ENCODE results near the gene WDR64. TPM values are rescaled to one million over a fixed set of nuclear protein-coding genes. Genes with fewer than 3 reads are reported as not detected.

Gene WDR64
- total RNA-seq, 2 donors from 2014 or later: not detected

DNA sequence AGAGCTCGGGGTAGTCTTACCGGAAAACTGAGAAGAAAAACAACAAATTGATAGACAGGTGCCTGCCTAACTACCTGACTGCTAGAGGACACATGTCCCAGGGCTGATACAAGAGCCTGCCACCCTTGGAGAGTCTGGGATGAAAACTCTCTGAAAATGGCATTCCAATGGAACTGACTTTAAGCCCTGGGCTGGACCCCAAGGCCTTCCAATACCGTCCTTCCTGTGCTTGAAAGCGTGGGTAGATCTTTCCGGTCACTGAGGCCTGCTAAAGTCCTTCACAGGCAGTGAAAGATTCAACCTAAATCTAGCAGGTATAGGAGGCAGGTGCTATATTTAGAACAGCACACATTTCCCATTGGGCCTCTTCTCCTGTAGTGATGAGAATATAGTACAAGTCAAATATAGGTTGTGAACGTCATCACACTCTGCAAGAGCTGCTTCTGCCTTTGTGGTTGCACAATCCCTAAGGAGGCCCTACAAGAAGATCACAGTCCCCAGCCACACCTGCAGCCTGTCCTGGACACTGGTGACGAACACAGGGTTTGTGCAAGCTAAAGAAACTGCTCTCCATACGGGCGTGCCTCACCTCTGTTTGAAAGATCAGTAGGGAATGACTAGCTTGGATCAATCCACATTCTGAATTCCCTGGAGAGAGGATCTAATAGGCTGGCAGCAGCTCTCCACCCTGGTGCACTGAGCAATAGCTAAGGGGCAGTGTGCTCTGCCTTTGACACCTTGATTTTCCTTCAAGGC lies 11.0 kb upstream of the WDR64 start:
- peaks cover 33% of the 10 kb centered on the region for H3K27me3 Mint-ChIP-seq (ENCODE audit: insufficient read depth)
- WGBS, 2 experiments (ENCODE audit: insufficient coverage in 1 of 2, insufficient read length in 1 of 2): 92 to 96% methylated on average over 5 to 9 of the region's 9 CpGs
- H3K4me3 Mint-ChIP-seq: peak overlapping the region; percentile 72
- Histone ChIP-seq H3K9ac (ENCODE audit: extremely low read depth, low read length, poor library complexity, severe bottlenecking) (no peak overlapping the region), H3K4me3 (ENCODE audit: low read length) (peak overlapping the region; percentile 62), H3K9me3 (ENCODE audit: control insufficient read depth, low read length) (peaks cover 22% of the 10 kb centered on the region), H3K4me1 (ENCODE audit: control insufficient read depth, insufficient read depth, low read length) (no peaks in the 10 kb centered on the region), H3K27ac (ENCODE audit: low read depth, low read length) (no peak overlapping the region), H3K36me3 (ENCODE audit: control insufficient read depth, insufficient read depth, low read length) (no peaks in the 10 kb centered on the region), H3K27me3 (ENCODE audit: control insufficient read depth, insufficient read depth, low read length, poor library complexity, severe bottlenecking) (peaks cover 37% of the 10 kb centered on the region)
- DNase-seq: no peak
- H3K9me3 Mint-ChIP-seq: peaks cover 22% of the 10 kb centered on the region
- no peak overlapping the region for H3K27ac Mint-ChIP-seq
- peaks cover 18% of the 10 kb centered on the region for H3K4me1 Mint-ChIP-seq
- H3K36me3 Mint-ChIP-seq (ENCODE audit: low read depth): peaks cover 5% of the 10 kb centered on the region
- TF ChIP-seq, protein P1, sequence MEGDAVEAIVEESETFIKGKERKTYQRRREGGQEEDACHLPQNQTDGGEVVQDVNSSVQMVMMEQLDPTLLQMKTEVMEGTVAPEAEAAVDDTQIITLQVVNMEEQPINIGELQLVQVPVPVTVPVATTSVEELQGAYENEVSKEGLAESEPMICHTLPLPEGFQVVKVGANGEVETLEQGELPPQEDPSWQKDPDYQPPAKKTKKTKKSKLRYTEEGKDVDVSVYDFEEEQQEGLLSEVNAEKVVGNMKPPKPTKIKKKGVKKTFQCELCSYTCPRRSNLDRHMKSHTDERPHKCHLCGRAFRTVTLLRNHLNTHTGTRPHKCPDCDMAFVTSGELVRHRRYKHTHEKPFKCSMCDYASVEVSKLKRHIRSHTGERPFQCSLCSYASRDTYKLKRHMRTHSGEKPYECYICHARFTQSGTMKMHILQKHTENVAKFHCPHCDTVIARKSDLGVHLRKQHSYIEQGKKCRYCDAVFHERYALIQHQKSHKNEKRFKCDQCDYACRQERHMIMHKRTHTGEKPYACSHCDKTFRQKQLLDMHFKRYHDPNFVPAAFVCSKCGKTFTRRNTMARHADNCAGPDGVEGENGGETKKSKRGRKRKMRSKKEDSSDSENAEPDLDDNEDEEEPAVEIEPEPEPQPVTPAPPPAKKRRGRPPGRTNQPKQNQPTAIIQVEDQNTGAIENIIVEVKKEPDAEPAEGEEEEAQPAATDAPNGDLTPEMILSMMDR (conservative IDR thresholded peaks at IDR 0.05): no peak

DNA sequence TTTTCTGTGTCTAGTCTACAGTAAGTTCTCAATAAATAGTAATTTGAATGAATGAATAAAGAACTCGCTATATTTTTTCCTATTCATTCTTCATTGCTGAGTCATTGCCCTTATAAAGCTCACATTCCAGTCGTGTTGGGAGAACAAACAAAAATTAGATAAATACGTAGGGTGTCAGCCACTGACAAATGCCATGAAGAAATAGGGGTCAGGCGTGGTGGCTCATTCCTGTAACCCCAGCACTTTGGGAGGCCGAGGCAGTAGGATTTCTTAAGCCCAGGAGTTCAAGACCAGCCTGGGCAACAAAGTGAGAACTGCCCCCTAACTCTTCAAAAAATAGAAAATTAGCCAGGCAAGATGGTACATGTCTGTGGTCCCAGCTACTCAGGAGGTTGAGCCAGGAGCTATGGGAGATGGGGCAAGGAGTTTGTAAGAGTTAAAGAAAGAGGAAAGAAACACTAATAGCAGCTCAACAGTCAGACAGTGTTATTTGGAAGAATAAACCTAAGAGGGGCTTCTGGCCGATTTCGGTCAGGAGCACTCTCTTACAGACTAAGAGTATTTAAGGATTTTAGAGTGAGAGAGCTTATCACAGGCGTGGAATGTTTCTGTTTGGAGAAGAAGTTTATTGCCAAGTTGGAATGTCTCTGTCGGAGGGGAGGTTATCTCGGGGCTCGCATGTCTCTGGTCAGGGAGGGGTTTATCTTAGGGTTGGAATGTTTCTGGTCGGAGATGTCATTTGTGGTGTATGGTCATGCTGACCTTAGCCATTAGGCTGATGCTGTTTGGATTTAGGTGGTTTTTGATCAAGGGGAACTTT lies 10.1 kb upstream of the WDR64 start:
- H3K4me1 Mint-ChIP-seq: peaks cover 18% of the 10 kb centered on the region
- Histone ChIP-seq H3K9me3 (ENCODE audit: control insufficient read depth, low read length) (peaks cover 22% of the 10 kb centered on the region), H3K36me3 (ENCODE audit: control insufficient read depth, insufficient read depth, low read length) (no peaks in the 10 kb centered on the region), H3K4me1 (ENCODE audit: control insufficient read depth, insufficient read depth, low read length) (no peaks in the 10 kb centered on the region), H3K9ac (ENCODE audit: extremely low read depth, low read length, poor library complexity, severe bottlenecking) (no peak overlapping the region), H3K4me3 (ENCODE audit: low read length) (no peak overlapping the region), H3K27me3 (ENCODE audit: control insufficient read depth, insufficient read depth, low read length, poor library complexity, severe bottlenecking) (peaks cover 30% of the 10 kb centered on the region), H3K27ac (ENCODE audit: low read depth, low read length) (no peak overlapping the region)
- H3K9me3 Mint-ChIP-seq: peaks cover 22% of the 10 kb centered on the region
- 91 to 93% methylated on average over 8 to 12 of the region's 12 CpGs for WGBS, 2 experiments (ENCODE audit: insufficient coverage in 1 of 2, insufficient read length in 1 of 2)
- peaks cover 26% of the 10 kb centered on the region for H3K27me3 Mint-ChIP-seq (ENCODE audit: insufficient read depth)
- no peak overlapping the region for H3K27ac Mint-ChIP-seq
- peaks cover 2% of the 10 kb centered on the region for H3K36me3 Mint-ChIP-seq (ENCODE audit: low read depth)
- no peak for DNase-seq
- no peak overlapping the region for H3K4me3 Mint-ChIP-seq
- TF ChIP-seq, protein P1 (conservative IDR thresholded peaks at IDR 0.05): no peak

DNA sequence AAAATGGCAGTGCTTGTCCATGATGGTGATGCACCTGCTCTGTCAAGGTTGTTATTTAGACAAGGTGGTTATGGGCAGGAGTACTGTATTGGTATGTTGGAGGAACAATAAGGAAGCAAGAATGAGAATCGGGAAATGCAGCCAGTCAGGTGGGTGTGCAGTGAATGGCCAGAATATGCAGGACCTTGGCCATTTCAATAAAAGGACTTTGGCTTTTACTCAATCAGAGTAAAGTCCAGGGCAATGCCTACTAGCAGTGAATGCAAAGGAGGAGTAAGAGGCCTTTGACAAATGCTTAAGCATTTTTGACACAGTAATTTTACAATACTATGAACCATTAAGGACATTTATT lies 9.5 kb upstream of the WDR64 start:
- Mint-ChIP-seq H3K27ac (no peak overlapping the region), H3K36me3 (ENCODE audit: low read depth) (peaks cover 2% of the 10 kb centered on the region), H3K9me3 (peaks cover 22% of the 10 kb centered on the region), H3K4me1 (peaks cover 14% of the 10 kb centered on the region), H3K4me3 (no peak overlapping the region), H3K27me3 (ENCODE audit: insufficient read depth) (peaks cover 20% of the 10 kb centered on the region)
- H3K9me3 ChIP-seq (ENCODE audit: control insufficient read depth, low read length): peaks cover 22% of the 10 kb centered on the region
- no peaks in the 10 kb centered on the region for H3K4me1 ChIP-seq (ENCODE audit: control insufficient read depth, insufficient read depth, low read length)
- no peak overlapping the region for H3K9ac ChIP-seq (ENCODE audit: extremely low read depth, low read length, poor library complexity, severe bottlenecking)
- H3K27ac ChIP-seq (ENCODE audit: low read depth, low read length): no peak overlapping the region
- H3K4me3 ChIP-seq (ENCODE audit: low read length): no peak overlapping the region
- no peak for DNase-seq
- peaks cover 24% of the 10 kb centered on the region for H3K27me3 ChIP-seq (ENCODE audit: control insufficient read depth, insufficient read depth, low read length, poor library complexity, severe bottlenecking)
- WGBS, 2 experiments (ENCODE audit: insufficient coverage in 1 of 2, insufficient read length in 1 of 2): 82 to 95% methylated on average over 1 of the region's 1 CpG
- no peaks in the 10 kb centered on the region for H3K36me3 ChIP-seq (ENCODE audit: control insufficient read depth, insufficient read depth, low read length)
- TF ChIP-seq, protein P1 (conservative IDR thresholded peaks at IDR 0.05): no peak
